Mucosa of descending colon (tissue), 3 donors: ENCODE data around the gene CHEK2. TPM values are rescaled to one million over a fixed set of nuclear protein-coding genes. Genes with fewer than 3 reads are reported as not detected.

Experiments
- ATAC-seq: fragments of 200-7000 bp; cut with Tn5 transposase; one replicate; pipeline ENCODE4 v1.9.1; 2020; ENCODE audit warnings: mild to moderate bottlenecking, moderate library complexity
- DNase-seq, 3 donors: peaks; one replicate each; pipeline ENCODE4 v3.0.0-alpha.2; 2020
- H3K36me3 ChIP-seq: fragments of 200-600 bp; one replicate; pipeline ENCODE4 v1.8.0; 2021; ENCODE audit warnings: low read depth, mild to moderate bottlenecking
- H3K4me1 ChIP-seq: fragments of 200-600 bp; one replicate; pipeline ENCODE4 v1.8.0; 2021; ENCODE audit warnings: low read depth, mild to moderate bottlenecking
- H3K4me3 ChIP-seq: fragments of 200-600 bp; one replicate; pipeline ENCODE4 v1.8.0; 2021; ENCODE audit warnings: mild to moderate bottlenecking
- H3K9me3 ChIP-seq: fragments of 200-600 bp; one replicate; pipeline ENCODE4 v1.8.0; 2021; ENCODE audit warnings: mild to moderate bottlenecking
- CTCF ChIP-seq: fragments of 200-600 bp; IDR thresholded peaks from one replicate; pipeline ENCODE4 v1.8.0; 2022; ENCODE audit warnings: antibody characterized with exemption, mild to moderate bottlenecking
- intact Hi-C, 2 donors: fragments of 100-400 bp; cut with DNase I in 1 of 2; cut with micrococcal nuclease in 1 of 2; formaldehyde crosslinking; loops; one replicate each; pipeline versions ENCODE4 v1.11.0 to v1.11.1; 2022; cut with DNase I, micrococcal nuclease
- total RNA-seq, 3 donors: library from RNA; stranded (reverse); fragmentation: NEBNext Ultra II Directional in 2 of 3; extraction: Animal tissue kit (Norgen Biotek cat#: 25700) in 2 of 3; gene quantifications; one replicate each; pipeline versions ENCODE4 v1.2.1 to v1.2.4, GENCODE V29; 2021 to 2023
- donor health status: DM: no; HTN: no; CAD: no; lungs with moderate emphysema.
- donor health status: DM: no; HTN: no; CAD: no.
- donor health status: DM: no; HTN: yes; CAD: no.

The CHEK2 gene
- total RNA-seq, 3 donors from 2014 or later = 15.8 to 21.1 (median 19.5) TPM

DNA sequence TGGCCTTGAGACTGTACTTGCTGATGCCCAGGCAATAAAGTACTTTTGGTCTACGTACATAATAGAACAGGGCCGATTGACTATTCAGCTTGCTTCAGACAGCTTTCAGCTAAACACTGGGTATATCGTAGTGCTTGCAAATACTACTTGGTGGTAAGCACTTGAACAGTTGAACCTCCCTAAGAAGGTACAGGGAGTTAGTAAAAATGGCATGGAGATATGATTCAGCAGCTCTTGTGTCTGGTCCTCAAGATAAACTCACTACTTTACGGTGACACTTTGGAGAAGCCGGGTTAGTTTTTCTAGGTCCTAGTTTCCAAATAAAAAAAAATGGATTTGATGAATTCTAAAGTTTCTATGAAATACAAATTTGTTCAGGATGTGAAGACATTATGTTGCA is 38.2 kb upstream of the CHEK2 start:
- no peaks in the 10 kb centered on the region for H3K36me3 ChIP-seq
- peaks cover 17% of the 10 kb centered on the region for H3K4me1 ChIP-seq
- TF ChIP-seq CTCF = no peak
- intact Hi-C loops = no loop called here
- no peaks in the 10 kb centered on the region for H3K9me3 ChIP-seq
- H3K4me3 ChIP-seq = no peak overlapping the region
- DNase-seq (no peak), ATAC-seq (no peak)

GRCh38 chr22:28774378-28774777 is 32.8 kb upstream of the CHEK2 start:
- no peaks in the 10 kb centered on the region for H3K9me3 ChIP-seq
- no peaks in the 10 kb centered on the region for H3K4me1 ChIP-seq
- intact Hi-C loops = no loop called here
- no peak overlapping the region for H3K4me3 ChIP-seq
- ATAC-seq = no peak
- H3K36me3 ChIP-seq = no peaks in the 10 kb centered on the region
- no peak for DNase-seq
- TF ChIP-seq CTCF = no peak

GRCh38 chr22:28773461-28773867 is 31.8 kb upstream of the CHEK2 start:
- H3K36me3 ChIP-seq = no peaks in the 10 kb centered on the region
- no peak for DNase-seq
- H3K4me1 ChIP-seq = no peaks in the 10 kb centered on the region
- H3K9me3 ChIP-seq = no peaks in the 10 kb centered on the region
- peak; percentile 2 for ATAC-seq
- intact Hi-C loops = no loop called here
- H3K4me3 ChIP-seq = peak overlapping the region; percentile 95
- no peak for TF ChIP-seq CTCF

DNA sequence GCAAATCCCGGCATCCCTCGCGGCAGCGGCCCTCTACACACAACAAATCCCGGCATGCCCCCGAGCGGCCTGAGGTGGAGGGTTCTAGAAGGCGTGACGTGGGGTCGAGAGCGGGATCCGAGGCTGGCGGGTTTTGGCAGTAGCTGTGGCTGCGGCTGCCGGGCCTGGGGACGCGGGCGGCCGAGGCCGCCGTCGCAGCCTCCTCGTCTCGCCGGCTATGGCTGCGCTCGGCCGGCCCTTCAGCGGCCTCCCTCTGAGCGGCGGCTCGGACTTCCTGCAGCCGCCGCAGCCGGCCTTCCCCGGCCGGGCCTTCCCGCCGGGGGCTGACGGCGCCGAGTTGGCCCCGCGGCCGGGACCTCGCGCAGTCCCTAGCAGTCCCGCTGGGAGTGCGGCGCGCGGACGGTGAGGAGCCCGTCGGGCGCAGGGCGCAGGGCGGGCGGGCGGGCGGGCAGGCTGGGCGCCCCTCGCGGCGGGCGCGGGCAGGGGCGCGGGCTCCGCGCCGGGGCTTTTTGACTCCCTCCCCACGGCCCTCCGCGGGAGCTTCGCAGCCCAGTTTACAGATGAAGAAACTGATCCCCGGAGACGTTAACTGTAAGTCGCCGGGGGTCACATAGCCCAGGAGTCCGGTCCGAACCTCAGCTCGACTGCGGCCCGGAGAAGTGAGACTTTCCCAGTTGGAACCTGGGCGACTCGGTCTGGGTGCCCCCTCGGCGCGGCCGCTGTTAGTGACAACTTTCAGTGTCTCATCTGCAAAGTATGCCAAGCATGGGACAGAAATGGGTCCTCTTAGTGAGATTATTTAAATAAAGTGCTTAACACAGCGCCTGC is 31.2 kb upstream of the CHEK2 start, which contains the start of gene CCDC117:
Gene CCDC117 (plus strand): TSS at position 63 of the 828 bp plus-strand sequence. CDS start 155 bp downstream, at position 218.
- DNase-seq (peak; percentile 95 to 97 (median 96)), ATAC-seq (peak; percentile 98)
- peak; percentile 27 for TF ChIP-seq CTCF
- H3K4me3 ChIP-seq = peak within 1 kb of the TSS; percentile 95
- intact Hi-C loops = no loop called here
- H3K36me3 ChIP-seq = no peaks in the 10 kb centered on the region
- H3K4me1 ChIP-seq = no peaks in the 10 kb centered on the region
- no peaks in the 10 kb centered on the region for H3K9me3 ChIP-seq

- ATAC-seq (no peak), DNase-seq (no peak)
- no peak for TF ChIP-seq CTCF
- intact Hi-C loops = no loop called here
- Histone ChIP-seq H3K4me1 (no peaks in the 10 kb centered on the region), H3K9me3 (no peaks in the 10 kb centered on the region), H3K4me3 (no peak overlapping the region), H3K36me3 (no peaks in the 10 kb centered on the region)
These were observed 29.7 kb upstream of the CHEK2 start for GRCh38 chr22:28771195-28771791.
